OCI-LY1 (cell line): Measurements from ENCODE around the gene ANKHD1.

Experiments used
- H2AFZ ChIP-seq: fragments of 200-600 bp; sonication (generic), shearing (Covaris generic); 2 replicates; pipeline ENCODE4 v1.6.0; 2014; ENCODE audit warnings: antibody characterized with exemption, mild to moderate bottlenecking, low read length
- H3F3A ChIP-seq: fragments of 200-600 bp; sonication (generic), shearing (Covaris generic); 2 replicates; pipeline ENCODE4 v1.6.0; 2014; ENCODE audit warnings: mild to moderate bottlenecking, antibody characterized with exemption, low read length, moderate library complexity; ENCODE audit not compliant: insufficient read depth
- H3K27ac ChIP-seq: fragments of 200-600 bp; sonication (generic); 2 replicates; pipeline ENCODE4 v1.5.1; 2014; ENCODE audit warnings: low read length, mixed run types, mild to moderate bottlenecking, low read depth; ENCODE audit not compliant: poor library complexity, severe bottlenecking
- H3K27me3 ChIP-seq: fragments of 200-600 bp; sonication (generic); 2 replicates; pipeline ENCODE4 v1.6.0; 2014; ENCODE audit warnings: antibody characterized with exemption, mild to moderate bottlenecking, low read length, moderate library complexity; ENCODE audit not compliant: insufficient read depth
- H3K36me3 ChIP-seq: fragments of 200-600 bp; sonication (generic); 2 replicates; pipeline ENCODE4 v1.6.1; 2014; ENCODE audit warnings: mild to moderate bottlenecking, antibody characterized with exemption, low read length, moderate library complexity, mixed read lengths; ENCODE audit not compliant: insufficient read depth
- H3K4me1 ChIP-seq: fragments of 200-600 bp; sonication (generic); 2 replicates; pipeline ENCODE4 v1.5.1; 2014; ENCODE audit warnings: mild to moderate bottlenecking, low read length, moderate library complexity; ENCODE audit not compliant: insufficient read depth, severe bottlenecking
- H3K4me2 ChIP-seq: fragments of 200-600 bp; sonication (generic), shearing (Covaris generic); 2 replicates; pipeline ENCODE4 v1.6.1; 2014; ENCODE audit warnings: low read length
- H3K4me3 ChIP-seq: fragments of 200-600 bp; sonication (generic); 2 replicates; pipeline ENCODE4 v1.5.1; 2014; ENCODE audit warnings: low read length, low read depth, mild to moderate bottlenecking, mixed read lengths; ENCODE audit not compliant: poor library complexity, severe bottlenecking
- H3K79me2 ChIP-seq: fragments of 200-600 bp; shearing (Covaris generic); 2 replicates; pipeline ENCODE4 v1.6.1; 2016; ENCODE audit warnings: mixed run types, low read length, mixed read lengths; ENCODE audit not compliant: insufficient read depth
- H3K9ac ChIP-seq: fragments of 200-600 bp; sonication (generic), shearing (Covaris generic); 2 replicates; pipeline ENCODE4 v1.6.1; 2014; ENCODE audit warnings: mild to moderate bottlenecking, low read length, mixed read lengths
- H3K9me2 ChIP-seq: fragments of 200-600 bp; sonication (generic), shearing (Covaris generic); 2 replicates; pipeline ENCODE4 v1.6.1; 2014; ENCODE audit warnings: low read depth, mild to moderate bottlenecking, low read length, mixed read lengths
- H3K9me3 ChIP-seq: fragments of 200-600 bp; shearing (Covaris generic); 2 replicates; pipeline ENCODE4 v1.6.1; 2014; ENCODE audit warnings: low read length, mixed read lengths
- H4K20me1 ChIP-seq: fragments of 200-600 bp; sonication (generic), shearing (Covaris generic); 2 replicates; pipeline ENCODE4 v1.6.0; 2016; ENCODE audit warnings: mild to moderate bottlenecking, low read length; ENCODE audit not compliant: insufficient read depth
- EZH2 ChIP-seq: fragments of 200-600 bp; sonication (generic), shearing (Covaris generic); IDR thresholded peaks from 2 replicates; pipeline ENCODE4 v1.8.0; 2017; ENCODE audit warnings: borderline replicate concordance, mixed run types, mild to moderate bottlenecking, antibody characterized with exemption, low read length, moderate library complexity, mixed read lengths
- TF ChIP-seq, protein P1 (sequence below): fragments of 200-600 bp; sonication (generic), shearing (Covaris generic); IDR thresholded peaks from 2 replicates; pipeline ENCODE4 v1.5.1; 2017; ENCODE audit warnings: mild to moderate bottlenecking, antibody characterized with exemption, low read length, moderate library complexity, mixed read lengths

ANKHD1 gene

DNA sequence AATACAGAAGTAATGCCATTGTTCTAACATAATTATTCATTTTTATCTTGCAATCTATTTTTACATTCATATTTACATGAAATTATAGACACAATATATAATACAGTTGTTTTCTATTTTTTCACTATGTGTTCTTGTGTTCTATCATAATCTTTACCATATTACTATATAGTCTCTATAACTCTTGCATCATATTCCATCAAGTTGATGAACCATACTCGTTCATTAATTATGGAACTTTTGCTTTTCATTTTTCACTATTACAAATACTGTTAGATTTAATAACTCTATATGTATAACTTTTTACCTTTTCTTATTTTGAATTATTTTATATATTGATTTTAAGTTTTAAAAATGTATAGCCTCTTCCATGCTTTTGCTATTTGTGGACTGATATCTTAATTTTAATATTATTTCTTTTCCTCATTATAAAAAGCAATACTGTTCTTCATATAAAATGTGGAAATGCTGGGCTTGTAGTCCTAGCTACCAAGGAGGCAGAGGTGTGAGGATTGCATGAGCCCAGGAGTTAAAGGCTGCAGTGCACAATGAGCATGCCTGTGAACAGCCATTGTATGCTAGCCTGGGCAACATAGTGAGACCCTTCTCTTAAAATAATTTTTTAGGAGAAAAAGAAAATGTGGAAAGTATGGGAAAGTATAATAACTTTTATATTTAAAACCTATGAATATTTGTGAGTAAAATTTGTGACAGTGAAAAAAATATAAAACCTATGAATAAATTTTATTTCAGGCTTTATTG is 65.5 kb downstream of the ANKHD1 start:
- no peaks in the 10 kb centered on the region for H3K9me3 ChIP-seq
- no peak overlapping the region for H3K27ac ChIP-seq
- H3K27me3 ChIP-seq = no peaks in the 10 kb centered on the region
- H2AFZ ChIP-seq = no peak overlapping the region
- peaks cover 62% of the 10 kb centered on the region for H3K36me3 ChIP-seq
- H3K4me2 ChIP-seq = no peak overlapping the region
- no peaks in the 10 kb centered on the region for H3K4me1 ChIP-seq
- no peaks in the 10 kb centered on the region for H3K9me2 ChIP-seq
- 0 out of 2 replicates have a peak, but pooled peaks cover 3% of the 10 kb centered on the region for H3F3A ChIP-seq
- no peaks in the 10 kb centered on the region for H3K79me2 ChIP-seq
- H4K20me1 ChIP-seq = no peaks in the 10 kb centered on the region
- no peak overlapping the region for H3K9ac ChIP-seq
- no peak for TF ChIP-seq EZH2
- TF ChIP-seq, protein P1, sequence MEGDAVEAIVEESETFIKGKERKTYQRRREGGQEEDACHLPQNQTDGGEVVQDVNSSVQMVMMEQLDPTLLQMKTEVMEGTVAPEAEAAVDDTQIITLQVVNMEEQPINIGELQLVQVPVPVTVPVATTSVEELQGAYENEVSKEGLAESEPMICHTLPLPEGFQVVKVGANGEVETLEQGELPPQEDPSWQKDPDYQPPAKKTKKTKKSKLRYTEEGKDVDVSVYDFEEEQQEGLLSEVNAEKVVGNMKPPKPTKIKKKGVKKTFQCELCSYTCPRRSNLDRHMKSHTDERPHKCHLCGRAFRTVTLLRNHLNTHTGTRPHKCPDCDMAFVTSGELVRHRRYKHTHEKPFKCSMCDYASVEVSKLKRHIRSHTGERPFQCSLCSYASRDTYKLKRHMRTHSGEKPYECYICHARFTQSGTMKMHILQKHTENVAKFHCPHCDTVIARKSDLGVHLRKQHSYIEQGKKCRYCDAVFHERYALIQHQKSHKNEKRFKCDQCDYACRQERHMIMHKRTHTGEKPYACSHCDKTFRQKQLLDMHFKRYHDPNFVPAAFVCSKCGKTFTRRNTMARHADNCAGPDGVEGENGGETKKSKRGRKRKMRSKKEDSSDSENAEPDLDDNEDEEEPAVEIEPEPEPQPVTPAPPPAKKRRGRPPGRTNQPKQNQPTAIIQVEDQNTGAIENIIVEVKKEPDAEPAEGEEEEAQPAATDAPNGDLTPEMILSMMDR = no peak
- no peak overlapping the region for H3K4me3 ChIP-seq

DNA sequence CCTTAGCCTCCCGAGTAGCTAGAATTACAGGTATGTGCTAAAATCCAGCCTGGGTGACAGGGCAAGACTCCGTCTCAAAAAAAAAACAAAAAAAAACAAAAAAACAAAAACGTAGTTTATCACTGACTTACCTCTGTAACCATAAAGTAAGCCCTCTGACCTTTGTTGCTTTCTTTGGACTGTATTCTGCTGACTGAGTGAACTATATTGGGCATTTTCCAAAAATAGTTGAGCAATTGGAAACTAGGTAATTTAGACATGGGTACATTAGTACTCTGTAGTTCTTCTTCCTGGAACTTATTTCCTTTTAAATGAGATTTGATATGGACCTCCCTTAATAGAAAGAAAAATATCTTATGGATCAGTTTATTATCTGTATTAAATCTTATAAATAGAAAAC is 66.6 kb downstream of the ANKHD1 start:
- Histone ChIP-seq H3K9ac (no peak overlapping the region), H3K27me3 (no peaks in the 10 kb centered on the region), H3K9me2 (no peaks in the 10 kb centered on the region), H4K20me1 (no peaks in the 10 kb centered on the region), H3K4me2 (no peak overlapping the region), H3F3A (0 out of 2 replicates have a peak, but pooled peaks cover 3% of the 10 kb centered on the region), H3K4me1 (no peaks in the 10 kb centered on the region), H3K36me3 (peaks cover 58% of the 10 kb centered on the region), H3K27ac (no peak overlapping the region), H2AFZ (no peak overlapping the region), H3K4me3 (no peak overlapping the region), H3K9me3 (no peaks in the 10 kb centered on the region), H3K79me2 (no peaks in the 10 kb centered on the region)
- TF ChIP-seq, protein P1 = no peak
- no peak for TF ChIP-seq EZH2

DNA sequence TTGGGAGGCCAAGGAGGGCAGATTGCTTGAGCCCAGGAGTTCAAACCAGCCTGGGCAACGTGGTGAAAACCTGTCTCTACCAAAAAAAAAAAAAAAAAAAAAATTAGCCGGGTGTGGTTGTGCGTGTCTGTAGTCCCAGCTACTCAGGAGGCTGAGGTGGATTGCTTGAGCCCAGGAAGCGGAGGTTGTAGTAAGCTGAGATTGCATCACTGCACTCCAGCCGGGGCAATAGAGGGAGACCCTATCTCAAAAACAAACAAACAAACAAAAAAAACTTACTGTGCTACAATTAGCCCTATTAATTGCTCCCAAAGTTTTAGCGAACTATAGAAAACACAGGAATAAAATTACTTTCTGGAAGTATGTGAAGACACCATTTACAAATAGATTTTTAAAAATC is 67.6 kb downstream of the ANKHD1 start:
- H3K4me2 ChIP-seq = no peak overlapping the region
- H3K27ac ChIP-seq = no peak overlapping the region
- peaks cover 61% of the 10 kb centered on the region for H3K36me3 ChIP-seq
- H3K27me3 ChIP-seq = no peaks in the 10 kb centered on the region
- 0 out of 2 replicates have a peak, but pooled peaks cover 3% of the 10 kb centered on the region for H3F3A ChIP-seq
- H3K9me3 ChIP-seq = no peaks in the 10 kb centered on the region
- no peaks in the 10 kb centered on the region for H3K4me1 ChIP-seq
- H4K20me1 ChIP-seq = no peaks in the 10 kb centered on the region
- no peak overlapping the region for H3K9ac ChIP-seq
- no peak for TF ChIP-seq EZH2
- TF ChIP-seq, protein P1 = no peak
- H2AFZ ChIP-seq = no peak overlapping the region
- H3K79me2 ChIP-seq = no peaks in the 10 kb centered on the region
- H3K4me3 ChIP-seq = no peak overlapping the region
- H3K9me2 ChIP-seq = no peaks in the 10 kb centered on the region
